SU-DHL-6 (cell line): Measurements from ENCODE around the gene TCF12.

Source experiments
- H2AFZ ChIP-seq: fragments of 200-600 bp; sonication (generic); 2 replicates; pipeline ENCODE4 v1.6.1; 2014; ENCODE audit warnings: low read depth, mild to moderate bottlenecking, moderate library complexity, mixed read lengths, antibody characterized with exemption, low read length; ENCODE audit not compliant: severe bottlenecking
- H3F3A ChIP-seq: fragments of 200-600 bp; shearing (Covaris generic); 2 replicates; pipeline ENCODE4 v1.6.0; 2016; ENCODE audit warnings: antibody characterized with exemption, mild to moderate bottlenecking; ENCODE audit not compliant: insufficient read depth
- H3K27ac ChIP-seq: fragments of 200-600 bp; sonication (generic); 2 replicates; pipeline ENCODE4 v1.5.1; 2016; ENCODE audit warnings: low read depth, mild to moderate bottlenecking, low read length, moderate library complexity, mixed read lengths
- H3K27me3 ChIP-seq: fragments of 200-600 bp; sonication (generic), shearing (Covaris generic); 2 replicates; pipeline ENCODE4 v1.6.0; 2014; ENCODE audit warnings: mild to moderate bottlenecking, low read length
- H3K36me3 ChIP-seq: fragments of 200-600 bp; sonication (generic); 2 replicates; pipeline ENCODE4 v1.6.1; 2014; ENCODE audit warnings: mild to moderate bottlenecking, low read length, mixed read lengths
- H3K4me2 ChIP-seq: fragments of 300-600, 200-600 bp; shearing (Covaris generic), sonication (generic); 2 replicates; pipeline ENCODE4 v1.6.0; 2014; ENCODE audit warnings: low read length, low read depth, mild to moderate bottlenecking; ENCODE audit not compliant: poor library complexity, severe bottlenecking
- H3K4me3 ChIP-seq: fragments of 200-600 bp; sonication (generic); 2 replicates; pipeline ENCODE4 v1.5.1; 2014; ENCODE audit warnings: antibody characterized with exemption, low read length, mild to moderate bottlenecking, mixed read lengths; ENCODE audit not compliant: insufficient read depth, poor library complexity, severe bottlenecking
- H3K79me2 ChIP-seq: fragments of 200-600 bp; sonication (generic); 2 replicates; pipeline ENCODE4 v1.6.1; 2014; ENCODE audit warnings: mild to moderate bottlenecking, low read length, moderate library complexity; ENCODE audit not compliant: insufficient read depth
- H3K9ac ChIP-seq: fragments of 200-600 bp; sonication (generic); 2 replicates; pipeline ENCODE4 v1.7.0; 2014; ENCODE audit warnings: mild to moderate bottlenecking, low read length
- H3K9me2 ChIP-seq: fragments of 200-600 bp; sonication (generic); replicated peaks from 2 replicates; pipeline ENCODE4 v1.6.1; 2014; ENCODE audit warnings: low read length; ENCODE audit not compliant: insufficient read depth
- H3K9me3 ChIP-seq: fragments of 200-600 bp; sonication (generic); 2 replicates; pipeline ENCODE4 v1.6.1; 2014; ENCODE audit warnings: low read length, mixed read lengths; ENCODE audit not compliant: insufficient read depth
- H4K20me1 ChIP-seq: fragments of 200-600 bp; sonication (generic); 2 replicates; pipeline ENCODE4 v1.6.1; 2014; ENCODE audit warnings: low read depth, mild to moderate bottlenecking, antibody characterized with exemption, low read length, moderate library complexity, mixed read lengths
- EZH2phosphoT487 ChIP-seq: fragments of 200-600 bp; sonication (generic), shearing (Covaris generic); conservative IDR thresholded peaks from 2 replicates; pipeline ENCODE4 v1.6.1; 2018; ENCODE audit warnings: mild to moderate bottlenecking, antibody characterized with exemption, low read length, moderate library complexity, mixed read lengths
- TF ChIP-seq, protein P1 (sequence below): fragments of 200-600 bp; sonication (generic); IDR thresholded peaks from one replicate; pipeline ENCODE4 v1.5.1; 2017; ENCODE audit warnings: antibody characterized with exemption, mild to moderate bottlenecking, low read length, moderate library complexity; ENCODE audit not compliant: insufficient read depth, poor library complexity, severe bottlenecking

The TCF12 gene

DNA sequence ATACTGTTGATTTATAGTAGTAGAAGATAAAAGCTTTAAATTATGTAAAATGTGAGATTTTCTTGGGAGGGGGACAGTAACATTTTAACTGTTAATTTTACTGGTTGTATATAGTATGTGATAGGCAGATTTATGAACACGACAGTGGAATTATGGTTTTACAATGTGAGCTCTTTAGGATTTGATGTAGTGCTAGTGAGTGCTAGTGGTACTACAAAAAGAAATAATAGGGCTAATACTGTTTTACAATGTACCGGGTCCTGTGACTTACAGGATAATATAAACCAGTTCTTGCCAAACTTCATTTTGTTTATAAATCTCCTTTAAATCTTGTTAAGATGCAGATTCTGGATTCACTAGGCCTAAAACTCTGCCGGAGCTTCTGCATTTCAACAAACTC lies 165.7 kb downstream of the TCF12 start:
- no peaks in the 10 kb centered on the region for H4K20me1 ChIP-seq
- H2AFZ ChIP-seq, result no peak overlapping the region
- TF ChIP-seq EZH2phosphoT487, result no peak
- TF ChIP-seq, protein P1, sequence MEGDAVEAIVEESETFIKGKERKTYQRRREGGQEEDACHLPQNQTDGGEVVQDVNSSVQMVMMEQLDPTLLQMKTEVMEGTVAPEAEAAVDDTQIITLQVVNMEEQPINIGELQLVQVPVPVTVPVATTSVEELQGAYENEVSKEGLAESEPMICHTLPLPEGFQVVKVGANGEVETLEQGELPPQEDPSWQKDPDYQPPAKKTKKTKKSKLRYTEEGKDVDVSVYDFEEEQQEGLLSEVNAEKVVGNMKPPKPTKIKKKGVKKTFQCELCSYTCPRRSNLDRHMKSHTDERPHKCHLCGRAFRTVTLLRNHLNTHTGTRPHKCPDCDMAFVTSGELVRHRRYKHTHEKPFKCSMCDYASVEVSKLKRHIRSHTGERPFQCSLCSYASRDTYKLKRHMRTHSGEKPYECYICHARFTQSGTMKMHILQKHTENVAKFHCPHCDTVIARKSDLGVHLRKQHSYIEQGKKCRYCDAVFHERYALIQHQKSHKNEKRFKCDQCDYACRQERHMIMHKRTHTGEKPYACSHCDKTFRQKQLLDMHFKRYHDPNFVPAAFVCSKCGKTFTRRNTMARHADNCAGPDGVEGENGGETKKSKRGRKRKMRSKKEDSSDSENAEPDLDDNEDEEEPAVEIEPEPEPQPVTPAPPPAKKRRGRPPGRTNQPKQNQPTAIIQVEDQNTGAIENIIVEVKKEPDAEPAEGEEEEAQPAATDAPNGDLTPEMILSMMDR, result no peak
- no peak overlapping the region for H3K9ac ChIP-seq
- H3K36me3 ChIP-seq, result no peaks in the 10 kb centered on the region
- H3K4me3 ChIP-seq, result no peak overlapping the region
- H3K27ac ChIP-seq, result no peak overlapping the region
- no peaks in the 10 kb centered on the region for H3K9me2 ChIP-seq
- no peak overlapping the region for H3K4me2 ChIP-seq
- no peaks in the 10 kb centered on the region for H3F3A ChIP-seq
- H3K27me3 ChIP-seq, result no peaks in the 10 kb centered on the region
- H3K79me2 ChIP-seq, result 0 out of 2 replicates have a peak, but pooled peaks cover 7% of the 10 kb centered on the region
- H3K9me3 ChIP-seq, result no peaks in the 10 kb centered on the region

DNA sequence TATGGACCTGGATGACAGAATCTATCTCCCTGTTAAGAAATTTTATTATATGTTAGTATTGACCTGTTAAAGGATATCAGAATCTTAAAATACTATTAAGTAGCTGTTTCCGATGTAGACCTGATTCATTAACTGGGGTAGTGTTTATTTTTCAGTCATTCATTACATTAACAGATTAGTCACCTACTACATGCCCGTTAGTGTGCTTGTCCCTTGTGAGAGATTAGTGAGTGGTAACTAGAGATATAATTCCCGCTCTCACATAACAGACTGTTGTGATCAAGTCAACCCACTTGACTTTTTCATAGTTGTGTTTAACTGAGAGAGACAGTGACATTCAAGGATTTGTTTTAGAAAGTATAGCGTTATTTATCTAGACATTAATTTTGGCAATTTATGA lies 166.8 kb downstream of the TCF12 start:
- Histone ChIP-seq H3K4me2 (no peak overlapping the region), H3K27ac (no peak overlapping the region), H3K36me3 (no peaks in the 10 kb centered on the region), H3K9me3 (no peaks in the 10 kb centered on the region), H3K27me3 (no peaks in the 10 kb centered on the region), H3K9me2 (no peaks in the 10 kb centered on the region), H3F3A (no peaks in the 10 kb centered on the region), H3K79me2 (0 out of 2 replicates have a peak, but pooled peaks cover 5% of the 10 kb centered on the region), H3K9ac (no peak overlapping the region), H4K20me1 (no peaks in the 10 kb centered on the region), H2AFZ (no peak overlapping the region), H3K4me3 (no peak overlapping the region)
- TF ChIP-seq, protein P1, result no peak

DNA sequence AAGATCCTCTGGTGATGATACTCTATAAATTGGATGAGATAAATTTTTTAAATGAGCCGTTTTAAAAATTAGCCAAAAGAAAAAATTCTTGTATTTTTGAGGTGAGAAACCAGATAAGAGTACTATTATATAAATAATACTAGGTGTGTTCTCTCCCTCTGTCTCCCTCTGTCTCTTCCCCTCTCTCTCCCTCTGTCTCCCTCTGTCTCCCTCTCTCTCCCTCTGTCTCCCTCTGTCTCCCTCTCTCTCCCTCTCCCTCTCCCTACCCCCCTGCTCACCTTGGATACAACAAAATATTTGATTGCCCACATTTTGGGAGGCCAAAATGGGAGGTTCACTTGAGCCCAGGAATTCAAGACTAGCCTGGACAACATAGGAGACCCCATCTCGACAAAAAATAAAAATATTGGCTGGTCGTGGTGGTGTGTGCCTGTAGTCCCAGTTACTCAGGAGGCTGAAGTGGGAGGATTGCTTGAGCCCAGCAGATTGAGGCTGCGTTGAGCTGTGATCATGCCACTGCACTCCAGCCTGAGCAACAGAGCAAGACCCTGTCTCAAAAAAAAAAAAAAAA lies 168.5 kb downstream of the TCF12 start:
- H3K9me2 ChIP-seq, result no peaks in the 10 kb centered on the region
- no peaks in the 10 kb centered on the region for H3K36me3 ChIP-seq
- H3K4me2 ChIP-seq, result no peak overlapping the region
- H2AFZ ChIP-seq, result no peak overlapping the region
- no peaks in the 10 kb centered on the region for H3K9me3 ChIP-seq
- H4K20me1 ChIP-seq, result no peaks in the 10 kb centered on the region
- H3K27ac ChIP-seq, result no peak overlapping the region
- no peak overlapping the region for H3K4me3 ChIP-seq
- H3K9ac ChIP-seq, result no peak overlapping the region
- no peaks in the 10 kb centered on the region for H3K79me2 ChIP-seq
- no peaks in the 10 kb centered on the region for H3K27me3 ChIP-seq
- TF ChIP-seq, protein P1, result no peak
- no peaks in the 10 kb centered on the region for H3F3A ChIP-seq
